ENCODE measurements around the gene AOPEP.
"Not testable (repeated sequence)": the region's sequence is repeated elsewhere in the genome, so short reads cannot be mapped to it uniquely, and the experiment has no call there.

Gene AOPEP

DNA sequence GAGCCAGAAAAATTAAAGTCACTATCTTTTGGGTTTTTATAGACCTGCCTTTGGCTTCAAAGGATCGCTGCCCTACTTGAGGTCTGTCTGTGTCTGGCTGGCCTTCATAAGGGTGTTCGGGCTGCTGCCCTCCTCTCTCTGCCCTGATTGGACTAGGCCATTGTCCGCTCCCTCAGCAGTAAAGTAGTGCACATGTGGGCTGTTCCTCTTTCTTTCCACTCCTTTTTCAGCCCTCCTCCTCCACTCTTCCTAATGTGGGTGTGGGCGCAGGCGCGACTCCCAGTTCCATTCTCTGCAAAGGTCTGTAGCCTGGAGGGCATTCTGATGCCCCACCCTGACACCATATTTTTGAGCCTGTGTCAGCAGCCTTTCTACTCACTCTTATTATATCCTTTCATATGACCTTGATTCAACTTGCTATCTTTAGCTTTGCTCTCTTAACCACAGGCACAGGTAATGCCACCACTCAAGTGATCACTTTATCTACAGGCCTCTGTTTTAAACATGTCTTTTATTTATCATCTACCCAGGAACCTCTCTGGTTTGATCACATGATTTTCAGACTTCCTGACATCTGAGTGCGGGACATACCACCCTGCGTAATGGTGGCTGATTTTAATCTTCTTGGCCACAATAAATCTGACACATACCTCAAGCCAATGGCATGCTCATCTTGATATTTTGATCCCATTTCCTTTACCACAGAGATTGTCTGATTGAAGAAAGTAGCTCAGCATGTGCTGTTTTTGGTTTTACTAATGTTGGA is 144.5 kb downstream of the AOPEP start:
- DNase-seq (ENCODE audit: low read depth): no peak

DNA sequence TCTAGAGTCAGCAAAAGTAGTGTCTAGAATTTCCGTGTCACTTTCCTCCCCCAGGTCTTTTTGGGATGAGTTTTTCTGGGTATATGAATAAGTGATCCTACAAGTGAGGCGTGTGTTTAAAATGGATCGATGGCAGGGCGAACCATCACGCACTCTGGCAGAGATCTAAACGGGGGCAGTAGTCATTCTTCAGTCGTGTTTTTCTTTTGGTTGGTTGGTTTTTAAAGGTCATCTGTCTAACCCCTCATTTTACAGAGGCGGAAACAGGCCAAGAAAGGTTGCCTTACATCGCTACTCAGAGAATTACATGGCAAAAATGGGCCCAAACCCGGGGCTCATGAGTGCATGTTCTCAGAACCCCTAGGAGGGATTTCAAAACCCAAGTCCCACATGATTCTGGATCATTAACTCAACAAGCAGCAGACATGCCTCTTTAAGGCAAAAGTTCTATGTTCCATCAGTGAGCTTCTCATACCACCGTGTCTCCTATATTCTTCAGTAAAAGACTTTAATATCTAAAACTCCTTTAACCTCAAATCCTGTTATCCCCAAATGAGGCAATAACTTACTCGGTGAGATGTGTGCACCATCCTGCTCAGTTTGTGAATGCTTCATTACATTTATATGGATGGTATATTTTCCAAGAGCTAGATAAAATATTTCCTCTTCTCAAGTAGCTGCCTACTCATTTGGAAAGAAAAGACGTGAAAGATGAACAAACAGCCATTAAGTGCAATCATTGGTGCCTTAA is 145.8 kb downstream of the AOPEP start:
- DNase-seq (ENCODE audit: low read depth): no peak

DNA sequence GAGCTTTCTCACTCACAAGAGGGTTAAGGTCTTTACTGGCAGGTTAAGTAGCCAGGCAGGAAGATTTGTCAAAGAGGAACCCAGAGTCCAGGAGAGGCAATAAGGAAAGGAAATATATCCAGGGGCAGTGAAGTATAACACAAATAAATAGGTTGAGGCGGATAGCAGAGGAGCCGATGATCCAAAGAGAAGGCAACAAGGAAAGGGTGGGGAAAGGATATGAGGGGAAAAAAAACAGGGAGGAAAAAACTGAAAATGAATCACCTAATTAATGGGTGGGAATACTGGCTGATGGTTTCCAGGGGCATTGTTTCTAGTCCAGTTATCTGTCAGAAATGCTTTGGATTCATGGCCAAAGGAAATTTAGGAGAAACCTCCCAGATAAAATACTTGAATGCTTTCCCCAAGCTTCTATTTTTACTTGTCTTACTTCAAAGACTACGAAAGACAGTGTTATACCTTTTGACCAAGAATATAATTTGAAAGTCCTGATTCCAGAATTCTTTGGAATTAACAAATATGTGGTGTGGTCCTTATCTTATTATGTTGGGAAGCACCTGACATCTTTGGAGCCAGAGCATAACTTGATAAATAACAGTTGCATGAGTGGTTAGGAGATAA is 146.5 kb downstream of the AOPEP start:
- no peak for DNase-seq (ENCODE audit: low read depth)

DNA sequence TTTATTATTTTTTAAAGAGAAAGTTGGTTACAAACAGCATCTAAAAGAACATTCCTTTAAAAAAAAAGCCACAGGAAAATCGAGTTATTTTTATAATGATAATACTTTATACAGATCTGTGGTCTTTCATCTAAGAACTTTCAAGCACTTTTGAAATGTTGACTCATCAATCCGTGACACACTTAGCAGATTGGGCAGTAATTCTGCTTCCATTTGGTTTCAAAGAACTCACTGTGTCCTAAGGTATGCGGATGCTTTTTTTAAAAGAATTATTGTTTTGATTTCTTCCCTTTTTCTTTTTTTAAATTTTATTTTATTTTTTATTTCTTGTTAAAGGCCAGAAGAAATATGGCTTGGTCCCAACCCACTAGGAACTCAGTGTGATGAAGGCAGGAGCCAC is 147.8 kb downstream of the AOPEP start:
- no peak for DNase-seq (ENCODE audit: low read depth)

DNA sequence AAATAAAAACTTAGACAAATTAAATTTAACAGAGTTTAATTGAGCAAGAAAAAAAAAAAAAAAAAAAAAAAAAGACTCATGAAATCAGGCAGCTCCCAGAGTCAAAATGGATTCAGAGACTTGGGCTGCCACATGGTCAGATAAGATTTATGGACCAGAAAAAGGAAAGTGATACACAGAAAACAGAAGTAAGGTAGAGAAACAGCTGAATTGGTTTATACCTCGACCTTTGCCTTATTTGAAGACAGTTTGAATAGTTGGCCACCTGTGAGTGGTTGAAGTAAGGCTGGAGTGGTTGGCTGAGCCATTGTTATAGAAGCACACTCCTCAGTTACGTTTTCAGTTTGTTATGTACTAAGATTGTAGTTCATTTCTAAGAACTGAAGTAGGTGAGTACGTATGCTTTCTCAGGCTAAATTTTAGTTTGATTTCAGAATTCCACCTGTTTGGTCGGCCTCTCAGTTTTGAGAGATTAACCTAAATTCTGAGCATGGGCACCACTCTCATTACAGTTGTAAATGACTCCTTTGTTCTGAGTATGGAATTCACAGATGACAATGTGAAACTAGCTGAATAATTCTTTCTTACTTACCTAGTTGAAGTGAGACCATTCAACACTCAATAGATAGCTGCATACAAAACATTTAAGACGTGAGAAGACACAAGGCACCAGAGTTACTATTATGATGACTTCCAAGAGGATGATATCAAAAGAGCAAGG is 149.0 kb downstream of the AOPEP start:
- no peak for DNase-seq (ENCODE audit: low read depth)

DNA sequence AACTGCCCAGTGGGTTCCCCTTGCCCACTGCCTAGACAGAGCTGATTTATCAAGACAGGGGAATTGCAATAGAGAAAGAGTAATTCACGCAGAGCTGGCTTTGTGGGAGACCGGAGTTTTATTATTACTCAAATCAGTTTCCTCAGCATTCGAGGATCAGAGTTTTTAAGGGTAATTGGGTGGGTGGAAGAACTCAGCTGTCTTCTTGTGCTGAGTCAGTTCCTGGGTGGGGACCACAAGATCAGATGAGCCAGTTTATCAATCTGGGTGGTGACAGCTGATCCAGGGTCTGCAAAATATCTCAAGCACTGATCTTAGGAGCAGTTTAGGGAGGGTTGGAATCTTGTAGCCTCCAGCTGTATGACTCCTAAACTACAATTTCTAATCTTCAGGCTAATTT is 152.3 kb downstream of the AOPEP start:
- not testable (repeated sequence) for DNase-seq (ENCODE audit: low read depth)

DNA sequence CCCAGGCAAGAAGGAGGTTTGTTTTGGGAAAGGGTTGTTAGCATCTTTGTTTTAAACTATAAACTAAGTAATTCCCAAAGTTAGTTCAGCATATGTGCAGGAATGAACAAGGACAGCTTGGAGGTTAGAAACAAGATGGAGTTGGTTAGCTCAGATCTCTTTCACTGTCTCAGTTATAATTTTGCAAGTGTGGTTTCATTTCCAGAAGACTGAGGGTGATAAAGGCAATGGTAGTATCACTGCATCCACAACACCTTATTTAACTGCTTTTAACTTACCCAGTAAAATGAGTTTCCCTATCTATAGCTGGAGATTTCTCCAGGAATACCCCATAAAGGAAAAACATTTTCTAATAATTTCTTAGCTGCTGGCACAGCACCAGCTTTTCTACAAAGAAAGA is 152.7 kb downstream of the AOPEP start:
- DNase-seq (ENCODE audit: low read depth): no peak

DNA sequence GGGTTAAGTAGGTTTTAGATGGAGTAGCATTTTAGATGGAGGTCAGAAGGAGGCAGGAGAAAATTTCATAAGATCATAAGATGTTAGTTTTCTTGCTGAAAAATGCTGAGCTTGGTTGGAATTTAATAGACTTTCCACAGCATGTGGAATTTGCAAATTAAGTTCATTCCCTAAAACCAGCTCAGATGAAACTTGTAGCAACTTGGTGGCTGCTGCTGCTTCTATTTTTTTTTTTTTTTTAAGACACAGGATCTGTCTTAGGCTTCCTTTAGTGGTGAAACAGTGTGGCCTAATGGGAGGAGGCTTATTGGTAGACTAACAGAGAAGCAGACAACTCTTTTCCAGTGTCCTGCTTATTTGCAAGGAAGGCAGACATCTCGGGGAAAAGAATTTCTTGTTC is 154.5 kb downstream of the AOPEP start:
- no peak for DNase-seq (ENCODE audit: low read depth)

DNA sequence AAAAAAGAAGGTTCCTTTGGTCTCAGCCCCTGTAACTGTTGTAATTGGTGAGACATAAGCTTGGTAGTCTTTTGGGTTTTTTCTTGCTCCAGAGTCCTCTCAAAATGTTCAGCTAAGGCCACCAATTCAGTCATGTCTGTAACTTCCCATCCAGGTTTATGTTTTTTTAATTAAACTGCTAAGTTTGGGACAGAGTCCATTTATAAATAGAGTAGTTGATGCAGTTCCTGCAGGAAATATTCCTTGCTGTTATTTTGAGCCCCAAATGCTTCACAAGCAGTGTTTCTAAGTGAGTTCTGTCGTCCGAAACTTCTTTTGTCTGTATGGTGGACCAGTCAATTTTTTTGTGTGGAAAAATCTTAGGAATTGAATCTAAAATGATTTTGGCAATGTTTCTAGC is 155.0 kb downstream of the AOPEP start:
- DNase-seq (ENCODE audit: low read depth): no peak

DNA sequence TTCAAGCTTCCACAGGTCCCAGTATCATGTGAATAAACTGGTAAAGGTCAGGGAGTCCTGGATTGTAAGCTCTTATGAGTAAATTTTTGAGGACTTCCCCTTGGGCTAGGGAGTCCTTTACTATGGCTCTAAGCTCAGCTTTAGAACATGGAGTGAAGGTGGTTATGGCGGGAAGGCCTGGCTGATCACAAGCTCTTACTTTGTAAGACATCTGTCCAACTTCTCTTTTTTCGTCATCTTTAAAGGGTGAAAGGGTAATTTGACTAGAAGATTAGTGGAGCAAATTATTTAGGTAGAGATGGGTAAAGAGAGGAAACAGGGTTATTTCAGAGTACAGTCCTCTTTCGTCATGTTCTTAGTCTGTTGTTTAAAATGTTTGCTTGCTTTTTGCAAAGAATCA is 155.4 kb downstream of the AOPEP start:
- DNase-seq (ENCODE audit: low read depth): no peak

DNA sequence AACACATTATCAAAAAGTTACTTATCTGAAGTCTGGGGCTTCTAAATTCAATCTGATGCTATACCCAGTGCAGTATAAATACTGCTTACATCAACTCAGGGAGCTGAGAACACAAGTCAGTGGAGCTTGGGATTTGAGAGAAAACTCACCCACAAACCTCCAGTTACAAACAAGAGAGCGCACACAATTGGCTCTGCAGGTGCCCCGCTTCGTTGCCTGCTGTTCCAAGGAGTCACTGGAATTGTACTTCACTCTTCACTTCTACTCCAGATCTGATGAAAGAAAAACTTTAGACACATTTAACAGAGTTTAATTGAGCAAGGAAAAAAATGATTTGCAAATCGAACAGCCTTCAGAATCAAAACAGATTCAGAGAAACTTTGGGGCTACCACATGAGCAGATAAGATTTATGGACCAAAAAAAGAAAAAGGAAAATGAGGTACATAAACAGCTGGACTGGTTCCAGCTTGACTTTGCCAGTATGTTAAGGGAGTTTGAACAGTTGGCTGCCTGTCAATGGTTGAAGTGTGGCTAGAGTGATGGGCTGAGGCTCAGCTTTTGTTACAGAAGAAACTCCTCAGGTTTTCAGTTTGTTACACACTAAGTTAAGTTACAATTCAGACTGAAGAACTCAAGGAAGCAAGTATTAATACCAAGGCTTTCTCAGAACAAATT is 156.6 kb downstream of the AOPEP start:
- DNase-seq (ENCODE audit: low read depth): no peak

DNA sequence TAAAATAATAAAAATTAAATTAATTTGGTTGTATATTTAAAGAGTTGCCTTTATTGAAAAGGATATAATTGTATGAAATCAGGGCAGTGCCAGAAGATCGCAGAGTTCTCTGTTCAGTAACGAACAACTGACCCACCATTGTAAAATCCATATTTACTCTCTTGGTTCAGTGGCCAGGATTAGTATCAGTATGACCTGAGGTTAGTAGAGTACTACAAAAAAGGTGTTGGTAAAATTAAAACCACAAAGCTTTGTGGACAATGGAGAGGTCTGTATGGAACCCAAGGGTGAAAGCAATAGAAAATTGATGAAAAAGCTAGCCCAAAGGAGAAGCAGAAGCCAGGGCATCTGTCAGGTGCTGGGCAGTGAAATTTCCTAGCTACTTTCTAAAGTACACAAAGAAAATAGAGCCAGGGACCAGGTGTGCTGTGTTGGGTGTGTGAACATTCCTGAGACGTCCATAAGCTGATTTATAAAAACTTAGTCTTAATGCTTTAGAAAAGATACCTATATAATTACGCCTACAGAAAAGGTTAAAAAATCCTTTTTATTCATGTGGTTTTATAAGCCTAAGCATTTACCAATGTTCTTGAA is 159.5 kb downstream of the AOPEP start:
- no peak for DNase-seq (ENCODE audit: low read depth)

DNA sequence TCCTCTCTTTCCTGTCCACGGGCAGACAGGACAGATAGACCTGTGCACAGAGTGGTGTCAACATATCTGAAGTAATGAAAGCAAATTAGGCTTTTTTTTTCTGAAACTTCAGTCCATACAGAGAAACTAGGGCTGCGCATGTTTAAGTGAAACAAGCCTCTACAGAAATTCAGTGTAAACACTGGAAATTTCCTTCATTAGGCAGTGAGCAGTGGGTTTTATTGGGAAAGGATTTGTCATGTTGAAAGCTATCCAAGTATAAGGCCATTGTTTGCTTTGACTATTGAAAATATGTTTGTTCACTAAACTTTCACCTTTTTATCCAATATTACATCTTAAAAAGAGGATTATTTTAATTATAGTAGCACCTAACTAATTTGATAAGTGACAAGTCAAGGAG is 161.2 kb downstream of the AOPEP start:
- no peak for DNase-seq (ENCODE audit: low read depth)

DNA sequence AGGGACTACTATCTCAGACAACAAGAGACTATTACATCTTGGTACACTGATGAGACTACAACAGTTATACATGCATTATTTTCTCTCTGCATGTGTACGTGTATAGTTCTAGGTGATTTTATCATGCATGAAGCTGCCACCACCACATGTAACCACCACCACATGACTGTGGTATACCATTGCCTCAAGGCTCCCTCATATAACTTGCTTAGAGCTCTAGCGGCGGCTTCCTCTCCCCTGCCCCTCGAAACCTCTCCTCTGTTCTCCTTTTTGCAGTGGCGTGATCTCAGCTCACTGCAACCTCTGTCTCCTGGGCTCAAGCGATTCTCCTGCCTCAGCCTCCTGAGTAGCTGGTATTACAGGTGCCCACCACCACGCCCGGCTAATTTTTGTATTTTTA is 162.3 kb downstream of the AOPEP start:
- DNase-seq (ENCODE audit: low read depth): no peak

DNA sequence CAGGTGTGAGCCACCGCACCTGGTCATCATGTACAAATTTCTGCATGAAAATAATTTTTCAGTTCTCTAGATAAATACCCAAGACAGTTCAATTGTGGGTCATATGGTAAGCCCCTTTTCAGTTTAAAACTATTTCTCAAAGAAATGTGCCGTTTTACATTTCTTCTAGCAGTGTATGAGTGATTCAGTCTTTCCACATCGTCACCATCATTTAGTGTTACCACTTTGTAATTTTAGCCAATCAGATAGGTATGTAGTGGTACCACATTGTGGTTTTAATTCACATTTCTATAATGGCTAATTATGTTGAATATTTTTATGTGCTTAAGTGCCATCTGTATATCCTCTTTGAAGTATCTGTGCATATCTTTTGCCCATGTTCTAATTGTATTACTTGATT is 163.1 kb downstream of the AOPEP start:
- no peak for DNase-seq (ENCODE audit: low read depth)

DNA sequence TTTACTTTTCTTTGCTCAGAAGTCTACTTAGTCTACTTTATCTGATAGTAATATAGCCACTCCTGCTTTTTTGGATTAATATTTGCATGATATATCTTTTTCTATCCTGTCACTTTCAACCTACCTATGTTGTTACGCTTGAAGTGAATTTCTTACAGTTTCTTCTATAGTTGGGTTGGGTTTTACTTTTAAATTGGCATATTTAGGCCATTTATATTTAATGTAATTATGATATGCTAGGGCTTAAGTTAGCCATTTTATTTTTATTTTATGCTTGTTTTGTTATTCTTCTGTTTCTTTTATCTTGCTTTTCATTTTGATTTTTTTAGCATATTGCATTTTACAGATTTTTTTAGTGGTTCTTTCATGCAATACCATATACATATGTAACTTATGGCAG is 164.7 kb downstream of the AOPEP start:
- DNase-seq (ENCODE audit: low read depth): no peak

DNA sequence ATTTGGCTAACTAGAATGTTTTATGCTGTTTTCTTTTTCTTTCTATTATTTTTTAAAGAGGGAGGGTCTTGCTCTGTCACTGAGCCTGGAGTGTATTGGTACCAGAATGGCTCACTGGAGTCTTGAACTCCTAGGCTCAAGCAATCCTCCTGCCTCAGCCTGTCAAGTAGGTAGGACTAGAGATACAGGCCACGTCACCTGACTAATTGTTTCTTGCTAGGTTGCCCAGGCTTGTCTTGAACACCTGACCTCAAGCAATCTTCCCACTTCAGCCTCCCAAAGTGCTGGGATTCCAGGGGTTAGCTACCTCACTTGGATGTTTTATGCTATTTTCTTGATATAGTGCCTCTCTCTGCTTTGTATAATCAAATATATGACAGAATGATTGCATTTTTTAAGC is 166.2 kb downstream of the AOPEP start:
- no peak for DNase-seq (ENCODE audit: low read depth)

DNA sequence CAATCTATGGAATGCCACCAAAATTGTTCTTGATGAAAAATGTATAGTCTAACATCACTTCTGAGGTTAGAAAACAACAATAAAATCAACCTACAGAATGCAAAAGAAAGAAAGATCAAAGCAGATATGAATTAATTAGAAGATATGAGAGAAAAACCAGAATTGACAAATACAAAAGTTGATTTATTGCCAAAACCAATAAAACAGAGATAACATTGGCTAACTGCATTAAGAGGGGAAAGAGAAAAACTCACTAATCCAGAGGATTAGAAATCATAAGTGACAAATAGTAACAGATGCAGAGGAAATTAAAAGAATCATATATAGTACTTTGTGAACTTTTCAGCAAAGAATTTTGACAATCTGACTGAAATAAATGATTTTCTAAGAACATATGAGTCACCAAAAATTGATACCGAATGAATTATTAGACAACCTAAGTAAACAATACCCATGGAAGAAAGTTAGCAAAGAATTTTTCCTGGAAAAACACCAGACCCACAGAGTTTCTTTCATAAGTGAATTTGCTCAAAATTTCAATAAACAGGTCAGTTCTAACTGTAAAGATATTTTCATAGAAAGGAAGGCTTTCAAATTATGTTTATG is 167.7 kb downstream of the AOPEP start:
- DNase-seq (ENCODE audit: low read depth): no peak

DNA sequence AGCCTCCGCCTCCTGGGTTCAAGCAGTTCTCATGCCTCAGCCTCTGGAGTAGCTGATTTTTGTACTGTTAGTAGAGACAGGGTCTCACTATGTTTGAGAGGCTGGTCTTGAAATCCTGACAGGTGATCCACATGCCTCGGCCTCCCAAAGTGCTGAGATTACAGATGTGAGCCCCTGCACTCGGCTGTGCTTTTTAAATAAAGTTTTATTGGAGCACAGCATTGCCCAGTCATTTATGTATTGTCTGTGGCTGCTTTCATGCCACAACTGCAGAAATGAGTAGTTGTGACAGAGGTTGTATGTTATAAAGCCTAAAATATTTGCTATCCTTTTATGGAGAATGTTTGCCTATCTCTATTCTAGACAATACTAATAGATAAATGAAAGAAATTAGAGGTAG is 169.2 kb downstream of the AOPEP start:
- no peak for DNase-seq (ENCODE audit: low read depth)

DNA sequence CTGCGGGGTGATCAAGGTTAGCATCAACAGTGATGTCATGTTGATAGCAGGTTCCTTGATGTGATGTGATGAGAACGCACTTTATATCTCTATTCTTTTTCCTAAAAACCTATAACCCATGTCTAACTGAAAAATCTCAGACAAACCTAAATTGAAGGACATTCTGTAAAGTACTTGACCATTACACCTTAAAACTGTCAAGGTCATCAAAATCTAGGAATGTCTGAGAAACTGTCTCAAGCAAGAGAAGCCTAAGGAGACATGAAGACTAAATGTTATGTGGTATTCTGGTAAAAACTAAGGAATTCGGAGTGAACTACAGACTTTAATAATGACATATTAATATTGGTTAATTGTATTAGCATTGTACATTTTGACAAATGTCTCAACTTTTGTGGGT is 170.0 kb downstream of the AOPEP start:
- no peak for DNase-seq (ENCODE audit: low read depth)

Measured in fibroblast of the conjunctiva (primary cell).